HepG2 (cell line): ENCODE measurements around the gene CCDC9B. TPM values are rescaled to one million over a fixed set of nuclear protein-coding genes. Genes with fewer than 3 reads are reported as not detected.

Experiments used
- ATAC-seq: fragments of 200-7000 bp; cut with Tn5 transposase; 3 replicates; pipeline ENCODE4 v1.9.1; 2020; ENCODE audit warnings: mild to moderate bottlenecking, moderate library complexity
- BruUV-seq: library from RNA; stranded (reverse); fragments of 400-500 nt; replicated peaks from 2 replicates; lab custom pipeline; 2021; lab: Mats Ljungman, UMichigan
- CTCF ChIA-PET: fragments of 300-600 bp; formaldehyde crosslinking; extraction: SDS; loops from one replicate; lab custom pipeline; 2021; ENCODE audit warnings: low total read pairs, inconsistent platforms, low intra/inter-chr PET ratio; lab: Yijun Ruan, JAX
- POLR2A ChIA-PET: fragments of 350-600 bp; sonication (Branson Sonifier 250); formaldehyde crosslinking; loops from one replicate; lab custom pipeline; 2020; ENCODE audit warnings: antibody characterized with exemption, inconsistent platforms; lab: Yijun Ruan, JAX
- DNase-seq: peaks from one replicate; pipeline ENCODE4 v3.0.0-alpha.2; 2015; ENCODE audit warnings: low spot score
- FAIRE-seq: peaks from 3 replicates; lab custom pipeline; 2011; peaks lifted over from hg19 to GRCh38; lab: Jason Lieb, UNC
- H2AFZ ChIP-seq: one replicate; pipeline ENCODE4 v1.6.1; 2011; ENCODE audit warnings: low read length, inconsistent platforms
- H3K27ac ChIP-seq: fragments of 300-600 bp; 3 replicates; pipeline ENCODE4 v1.8.0; 2011; ENCODE audit warnings: mixed run types, mild to moderate bottlenecking, mixed read lengths, low read length, inconsistent platforms; ENCODE audit not compliant: insufficient read depth; ENCODE audit errors: extremely low read length
- H3K27me3 ChIP-seq, 2 experiments: fragments of 200-600 bp in 1 of 2; 2 replicates in 1 of 2; 3 replicates in 1 of 2; pipeline versions ENCODE4 v1.6.0 to v1.8.0; 2011; ENCODE audit warnings: low read length in 2 of 2, mild to moderate bottlenecking in 2 of 2, moderate library complexity in 2 of 2, inconsistent platforms in 1 of 2; ENCODE audit not compliant: insufficient read depth in 2 of 2, control insufficient read depth in 1 of 2
- H3K36me3 ChIP-seq, 2 experiments: fragments of 200-600 bp in 1 of 2; replicated peaks in 1 of 2; 2 replicates in 1 of 2; 3 replicates in 1 of 2; pipeline versions ENCODE4 v1.5.1 to v1.8.0; 2011; ENCODE audit warnings: low read length in 2 of 2, inconsistent platforms in 1 of 2; ENCODE audit not compliant: insufficient read depth in 2 of 2, control insufficient read depth in 1 of 2
- H3K4me1 ChIP-seq: 2 replicates; pipeline ENCODE4 v1.5.1; 2012; ENCODE audit warnings: low read length, inconsistent platforms; ENCODE audit not compliant: insufficient read depth
- H3K4me2 ChIP-seq: 2 replicates; pipeline ENCODE4 v1.6.0; 2011; ENCODE audit warnings: low read depth, low read length, inconsistent platforms
- H3K4me3 ChIP-seq, 3 experiments: fragments of 200-600 bp in 1 of 3; sonication (generic), shearing (Covaris generic) in 1 of 3; replicated peaks in 1 of 3; 2 replicates each; pipeline ENCODE4 v1.5.1; 2011 to 2016; ENCODE audit warnings: low read length in 3 of 3, inconsistent platforms in 2 of 3, low read depth in 2 of 3, mild to moderate bottlenecking in 2 of 3, control low read depth in 1 of 3, mixed read lengths in 1 of 3; ENCODE audit not compliant: insufficient read depth in 1 of 3
- H3K79me2 ChIP-seq: one replicate; pipeline ENCODE4 v1.6.1; 2011; ENCODE audit warnings: low read length, inconsistent platforms; ENCODE audit not compliant: insufficient read depth
- H3K9ac ChIP-seq: 2 replicates; pipeline ENCODE4 v1.6.0; 2011; ENCODE audit warnings: mild to moderate bottlenecking, low read depth, low read length, inconsistent platforms; ENCODE audit not compliant: insufficient read depth
- H3K9me3 ChIP-seq: 2 replicates; pipeline ENCODE4 v1.5.1; 2012; ENCODE audit warnings: mild to moderate bottlenecking, low read length
- H4K20me1 ChIP-seq: 2 replicates; pipeline ENCODE4 v1.6.0; 2011; ENCODE audit warnings: inconsistent platforms, mild to moderate bottlenecking, low read length, moderate library complexity; ENCODE audit not compliant: insufficient read depth
- ARID5B ChIP-seq: IDR thresholded peaks from 2 replicates; pipeline ENCODE4 v1.4.0; 2020; ENCODE audit warnings: mild to moderate bottlenecking, missing genetic modification reagents
- GATAD2A ChIP-seq: IDR thresholded peaks from 2 replicates; pipeline ENCODE4 v1.6.1; 2016
- THAP11 ChIP-seq: IDR thresholded peaks from 2 replicates; pipeline ENCODE4 v1.6.1; 2016; ENCODE audit warnings: missing biosample characterization, missing genetic modification reagents
- U2AF1 ChIP-seq: fragments of 200-400 bp; formaldehyde crosslinking; optimal IDR thresholded peaks from 2 replicates; pipeline ENCODE3; 2017; ENCODE audit warnings: mild to moderate bottlenecking, low read depth, low read length
- ZIK1 ChIP-seq: sonication (generic); formaldehyde crosslinking; IDR thresholded peaks from 2 replicates; pipeline ENCODE4 v1.5.0; 2020; ENCODE audit warnings: mild to moderate bottlenecking, low read depth, missing genetic modification reagents, borderline replicate concordance
- WGBS: methylation state at CpG from one replicate; pipeline ENCODE4 v1.1.6; 2017; ENCODE audit warnings: low lambda C conversion rate; 5-methylcytosine and 5-hydroxymethylcytosine counted together
- in situ Hi-C: cut with HindIII; loops from 2 replicates; pipeline ENCODE4 v1.10.0; 2017; ENCODE audit warnings: low pct_unique_long_range_greater_than_20kb; ENCODE audit not compliant: extremely low pct_ligation_motif_present
- intact Hi-C: fragments of 100-400 bp; cut with micrococcal nuclease; formaldehyde crosslinking; loops from one replicate; pipeline ENCODE4 v1.10.0; 2022; ENCODE audit not compliant: unreplicated experiment
- polyA plus RNA-seq, 8 experiments: library from polyadenylated mRNA; depleted of rRNA in 3 of 8; stranded (reverse) in 7 of 8; unstranded in 1 of 8; fragments of >200 nt; fragmentation: Illumina TruSeq in 4 of 8; extraction: Trizol in 4 of 8; gene quantifications; 2 replicates each; pipeline versions ENCODE4 v1.2.1 to v1.2.3, GENCODE V29; 2011 to 2016; ENCODE audit warnings: low read depth in 4 of 8, missing spikeins in 1 of 8, mixed read lengths in 1 of 8; ENCODE audit not compliant: insufficient read depth in 1 of 8
- total RNA-seq, 5 experiments: library from RNA; depleted of rRNA; stranded (reverse); fragments of >200 nt; fragmentation: Illumina TruSeq; extraction: Trizol; gene quantifications; 2 replicates each; pipeline ENCODE4 v1.2.3, GENCODE V29; 2016; ENCODE audit warnings: low read depth in 1 of 5
- TF ChIP-seq, protein P1 (sequence below), 2 experiments: fragments of 450-650 bp in 1 of 2; sonication (generic) in 1 of 2; formaldehyde crosslinking in 1 of 2; IDR thresholded peaks; 2 replicates each; pipeline versions ENCODE4 v1.6.1 to v1.8.0; 2016 to 2022; ENCODE audit warnings: antibody characterized with exemption in 1 of 2, mild to moderate bottlenecking in 1 of 2, missing genetic modification reagents in 1 of 2

CCDC9B gene
- total and polyA plus RNA-seq, 2 of the 13 experiments (the other 11 are each of a cell fraction or from before 2014, with no cell fraction given): 0.98 to 1.6 TPM

- in situ Hi-C loops: no loop called here
- H3K4me2 ChIP-seq: peak overlapping the region; percentile 92
- peaks cover 12% of the 10 kb centered on the region for H3K4me1 ChIP-seq
- H3K9ac ChIP-seq: no peak overlapping the region
- no peak for DNase-seq
- no peaks in the 10 kb centered on the region for H3K9me3 ChIP-seq
- H3K79me2 ChIP-seq: no peaks in the 10 kb centered on the region
- H3K27me3 ChIP-seq: peaks cover 11 to 77% of the 10 kb centered on the region in 2 experiments
- POLR2A ChIA-PET: no interaction called here
- no TSS peak for BruUV-seq
- ATAC-seq: no peak
- no peaks in the 10 kb centered on the region for H4K20me1 ChIP-seq
- CTCF ChIA-PET: interaction anchor here (1.6 kb wide), 1 partner anchor 28 kb away, joined by 6 read pairs; no protein-coding TSS in a partner anchor
- no peak overlapping the region for H3K27ac ChIP-seq
- no peaks in the 10 kb centered on the region for H3K36me3 ChIP-seq
- intact Hi-C loops: no loop called here
- no peak for FAIRE-seq
- no CpG with 5 or more reads among the region's 51 CpGs for WGBS
- H3K4me3 ChIP-seq: peak overlapping the region in 2 of 3 experiments; percentile 49 to 73; a peak in 4 of 6 replicates
- H2AFZ ChIP-seq: no peak overlapping the region
- TF ChIP-seq, protein P1, sequence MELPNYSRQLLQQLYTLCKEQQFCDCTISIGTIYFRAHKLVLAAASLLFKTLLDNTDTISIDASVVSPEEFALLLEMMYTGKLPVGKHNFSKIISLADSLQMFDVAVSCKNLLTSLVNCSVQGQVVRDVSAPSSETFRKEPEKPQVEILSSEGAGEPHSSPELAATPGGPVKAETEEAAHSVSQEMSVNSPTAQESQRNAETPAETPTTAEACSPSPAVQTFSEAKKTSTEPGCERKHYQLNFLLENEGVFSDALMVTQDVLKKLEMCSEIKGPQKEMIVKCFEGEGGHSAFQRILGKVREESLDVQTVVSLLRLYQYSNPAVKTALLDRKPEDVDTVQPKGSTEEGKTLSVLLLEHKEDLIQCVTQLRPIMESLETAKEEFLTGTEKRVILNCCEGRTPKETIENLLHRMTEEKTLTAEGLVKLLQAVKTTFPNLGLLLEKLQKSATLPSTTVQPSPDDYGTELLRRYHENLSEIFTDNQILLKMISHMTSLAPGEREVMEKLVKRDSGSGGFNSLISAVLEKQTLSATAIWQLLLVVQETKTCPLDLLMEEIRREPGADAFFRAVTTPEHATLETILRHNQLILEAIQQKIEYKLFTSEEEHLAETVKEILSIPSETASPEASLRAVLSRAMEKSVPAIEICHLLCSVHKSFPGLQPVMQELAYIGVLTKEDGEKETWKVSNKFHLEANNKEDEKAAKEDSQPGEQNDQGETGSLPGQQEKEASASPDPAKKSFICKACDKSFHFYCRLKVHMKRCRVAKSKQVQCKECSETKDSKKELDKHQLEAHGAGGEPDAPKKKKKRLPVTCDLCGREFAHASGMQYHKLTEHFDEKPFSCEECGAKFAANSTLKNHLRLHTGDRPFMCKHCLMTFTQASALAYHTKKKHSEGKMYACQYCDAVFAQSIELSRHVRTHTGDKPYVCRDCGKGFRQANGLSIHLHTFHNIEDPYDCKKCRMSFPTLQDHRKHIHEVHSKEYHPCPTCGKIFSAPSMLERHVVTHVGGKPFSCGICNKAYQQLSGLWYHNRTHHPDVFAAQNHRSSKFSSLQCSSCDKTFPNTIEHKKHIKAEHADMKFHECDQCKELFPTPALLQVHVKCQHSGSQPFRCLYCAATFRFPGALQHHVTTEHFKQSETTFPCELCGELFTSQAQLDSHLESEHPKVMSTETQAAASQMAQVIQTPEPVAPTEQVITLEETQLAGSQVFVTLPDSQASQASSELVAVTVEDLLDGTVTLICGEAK (IDR thresholded peaks at IDR 0.05): no peak
- TF ChIP-seq, protein P1 (CRISPR knock-in tag; IDR thresholded peaks at IDR 0.05): no peak
- TF ChIP-seq ZIK1 (CRISPR knock-in tag) (peak; percentile 19; the same call in 1 of the 2 replicates), GATAD2A (CRISPR knock-in tag) (no peak), ARID5B (CRISPR knock-in tag) (no peak), U2AF1 (no peak), THAP11 (CRISPR knock-in tag) (no peak)
Observed at GRCh38 chr15:40281801-40282146, 59.0 kb downstream of the CCDC9B start.
